DND-41 (cell line): ENCODE results near the gene ZNF750.

Experiments used
- ATAC-seq: fragments of 200-7000 bp; cut with Tn5 transposase; 3 replicates; pipeline ENCODE4 v1.9.1; 2021; ENCODE audit warnings: low read depth; ENCODE audit not compliant: insufficient read depth
- DNase-seq: peaks from one replicate; pipeline ENCODE4 v3.0.0-alpha.2; 2020
- H2AFZ ChIP-seq: 2 replicates; pipeline ENCODE4 v1.6.0; 2012; ENCODE audit warnings: low read depth, low read length
- H3K27ac ChIP-seq: 2 replicates; pipeline ENCODE4 v1.5.1; 2012; ENCODE audit warnings: low read length, inconsistent platforms
- H3K27me3 ChIP-seq: fragments of 200-600 bp; sonication (generic); 2 replicates; pipeline ENCODE4 v1.6.0; 2012; ENCODE audit warnings: low read length, mild to moderate bottlenecking, inconsistent platforms; ENCODE audit not compliant: insufficient read depth, poor library complexity
- H3K36me3 ChIP-seq: 2 replicates; pipeline ENCODE4 v1.5.1; 2012; ENCODE audit warnings: low read length, inconsistent platforms; ENCODE audit not compliant: insufficient read depth
- H3K4me1 ChIP-seq: 2 replicates; pipeline ENCODE4 v1.5.1; 2012; ENCODE audit warnings: mild to moderate bottlenecking, low read length; ENCODE audit not compliant: insufficient read depth
- H3K4me2 ChIP-seq: 2 replicates; pipeline ENCODE4 v1.6.0; 2012; ENCODE audit warnings: mild to moderate bottlenecking, moderate library complexity, low read length, inconsistent platforms; ENCODE audit not compliant: insufficient read depth
- H3K4me3 ChIP-seq, 2 experiments: fragments of 200-600 bp in 1 of 2; shearing (Covaris generic) in 1 of 2; 2 replicates each; pipeline ENCODE4 v1.5.1; 2012 to 2016; ENCODE audit warnings: inconsistent platforms in 2 of 2, low read length in 2 of 2, mild to moderate bottlenecking in 2 of 2, low read depth in 1 of 2, moderate library complexity in 1 of 2
- H3K79me2 ChIP-seq: 2 replicates; pipeline ENCODE4 v1.6.0; 2012; ENCODE audit warnings: low read length, inconsistent platforms; ENCODE audit not compliant: insufficient read depth
- H3K9ac ChIP-seq: 2 replicates; pipeline ENCODE4 v1.6.0; 2012; ENCODE audit warnings: low read depth, mild to moderate bottlenecking, inconsistent platforms, low read length, moderate library complexity
- H3K9me3 ChIP-seq: 2 replicates; pipeline ENCODE4 v1.5.1; 2012; ENCODE audit warnings: low read length, moderate library complexity, mild to moderate bottlenecking, inconsistent platforms; ENCODE audit not compliant: insufficient read depth, severe bottlenecking
- H4K20me1 ChIP-seq: 2 replicates; pipeline ENCODE4 v1.6.0; 2012; ENCODE audit warnings: low read length; ENCODE audit not compliant: insufficient read depth
- EZH2 ChIP-seq: IDR thresholded peaks from 3 replicates; pipeline ENCODE4 v1.6.1; 2012; ENCODE audit warnings: borderline replicate concordance, low read depth, mild to moderate bottlenecking, moderate library complexity, low read length, inconsistent platforms; ENCODE audit not compliant: severe bottlenecking
- TF ChIP-seq, protein P1 (sequence below): IDR thresholded peaks from 2 replicates; pipeline ENCODE4 v1.5.1; 2012; ENCODE audit warnings: borderline replicate concordance, low read length, moderate library complexity, mild to moderate bottlenecking; ENCODE audit not compliant: poor library complexity, severe bottlenecking; ENCODE audit errors: extremely low read depth

ZNF750 gene

DNA sequence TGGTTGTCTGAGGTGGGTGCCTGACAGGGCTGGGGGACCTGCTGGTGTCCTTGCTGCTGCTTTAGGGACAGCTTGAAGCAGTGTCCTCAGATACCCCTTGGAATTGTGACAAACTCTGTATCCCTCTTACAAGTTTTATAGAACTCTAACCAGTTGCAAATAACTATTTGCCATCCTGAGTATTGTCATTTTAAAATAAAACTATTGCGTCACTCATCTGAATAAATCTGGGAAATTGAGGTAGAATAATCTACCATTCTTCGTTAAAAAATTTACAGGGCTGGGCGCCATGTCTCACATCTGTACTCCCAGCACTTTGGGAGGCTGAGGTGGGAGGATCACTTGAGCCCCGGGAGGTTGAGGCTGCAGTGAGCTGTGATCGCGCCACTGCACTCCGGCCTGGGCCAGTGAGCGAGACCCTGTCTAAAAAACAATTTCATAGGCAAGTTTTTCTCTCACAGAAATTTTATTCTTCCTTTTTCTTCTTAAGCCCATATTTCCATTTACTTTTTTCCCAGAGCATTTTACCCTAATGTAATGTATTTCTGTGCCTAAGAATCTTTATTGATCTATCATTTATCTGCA is 14.2 kb downstream of the ZNF750 start:
- H3K36me3 ChIP-seq, result peaks cover 53% of the 10 kb centered on the region
- H3K4me1 ChIP-seq, result no peaks in the 10 kb centered on the region
- no peak for DNase-seq
- H2AFZ ChIP-seq, result no peak overlapping the region
- TF ChIP-seq EZH2, result no peak
- TF ChIP-seq, protein P1, sequence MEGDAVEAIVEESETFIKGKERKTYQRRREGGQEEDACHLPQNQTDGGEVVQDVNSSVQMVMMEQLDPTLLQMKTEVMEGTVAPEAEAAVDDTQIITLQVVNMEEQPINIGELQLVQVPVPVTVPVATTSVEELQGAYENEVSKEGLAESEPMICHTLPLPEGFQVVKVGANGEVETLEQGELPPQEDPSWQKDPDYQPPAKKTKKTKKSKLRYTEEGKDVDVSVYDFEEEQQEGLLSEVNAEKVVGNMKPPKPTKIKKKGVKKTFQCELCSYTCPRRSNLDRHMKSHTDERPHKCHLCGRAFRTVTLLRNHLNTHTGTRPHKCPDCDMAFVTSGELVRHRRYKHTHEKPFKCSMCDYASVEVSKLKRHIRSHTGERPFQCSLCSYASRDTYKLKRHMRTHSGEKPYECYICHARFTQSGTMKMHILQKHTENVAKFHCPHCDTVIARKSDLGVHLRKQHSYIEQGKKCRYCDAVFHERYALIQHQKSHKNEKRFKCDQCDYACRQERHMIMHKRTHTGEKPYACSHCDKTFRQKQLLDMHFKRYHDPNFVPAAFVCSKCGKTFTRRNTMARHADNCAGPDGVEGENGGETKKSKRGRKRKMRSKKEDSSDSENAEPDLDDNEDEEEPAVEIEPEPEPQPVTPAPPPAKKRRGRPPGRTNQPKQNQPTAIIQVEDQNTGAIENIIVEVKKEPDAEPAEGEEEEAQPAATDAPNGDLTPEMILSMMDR, result no peak
- H4K20me1 ChIP-seq, result peaks cover 4% of the 10 kb centered on the region; the same call in 1 of the 2 replicates
- no peak overlapping the region for H3K4me2 ChIP-seq
- H3K79me2 ChIP-seq, result peaks cover 20% of the 10 kb centered on the region
- H3K9me3 ChIP-seq, result no peaks in the 10 kb centered on the region
- no peak overlapping the region for H3K4me3 ChIP-seq
- no peak overlapping the region for H3K27ac ChIP-seq
- H3K27me3 ChIP-seq, result no peaks in the 10 kb centered on the region
- H3K9ac ChIP-seq, result no peak overlapping the region
- no peak for ATAC-seq

GRCh38 chr17:82823004-82823403 is 16.8 kb downstream of the ZNF750 start:
- Histone ChIP-seq H3K4me2 (no peak overlapping the region), H3K36me3 (peaks cover 60% of the 10 kb centered on the region), H3K4me3 (no peak overlapping the region), H3K27ac (no peak overlapping the region), H3K9me3 (peaks cover 13% of the 10 kb centered on the region), H2AFZ (no peak overlapping the region), H4K20me1 (no peaks in the 10 kb centered on the region; the same call in 1 of the 2 replicates), H3K27me3 (no peaks in the 10 kb centered on the region), H3K4me1 (no peaks in the 10 kb centered on the region), H3K79me2 (peaks cover 23% of the 10 kb centered on the region), H3K9ac (no peak overlapping the region)
- TF ChIP-seq, protein P1, result peak; percentile 26
- no peak for TF ChIP-seq EZH2
- no peak for DNase-seq
- ATAC-seq, result no peak

- no peak for ATAC-seq
- Histone ChIP-seq H3K9me3 (peaks cover 13% of the 10 kb centered on the region), H3K27me3 (no peaks in the 10 kb centered on the region), H3K9ac (no peak overlapping the region), H3K27ac (0 out of 2 replicates have a peak overlapping the region, but pooled peaks have one; percentile 31), H3K36me3 (peaks cover 60% of the 10 kb centered on the region), H3K79me2 (peaks cover 20% of the 10 kb centered on the region), H4K20me1 (no peaks in the 10 kb centered on the region), H2AFZ (no peak overlapping the region), H3K4me3 (no peak overlapping the region), H3K4me1 (no peaks in the 10 kb centered on the region), H3K4me2 (no peak overlapping the region)
- TF ChIP-seq EZH2, result no peak
- TF ChIP-seq, protein P1, result no peak
- no peak for DNase-seq
Measured at GRCh38 chr17:82822281-82822680, 17.5 kb downstream of the ZNF750 start.

GRCh38 chr17:82821554-82821953 is 18.3 kb downstream of the ZNF750 start:
- no peak overlapping the region for H3K9ac ChIP-seq
- no peaks in the 10 kb centered on the region for H3K4me1 ChIP-seq
- H4K20me1 ChIP-seq, result no peaks in the 10 kb centered on the region
- peaks cover 13% of the 10 kb centered on the region for H3K9me3 ChIP-seq
- H2AFZ ChIP-seq, result no peak overlapping the region
- peaks cover 63% of the 10 kb centered on the region for H3K36me3 ChIP-seq
- H3K27ac ChIP-seq, result peak overlapping the region; percentile 14; the same call in 1 of the 2 replicates
- H3K4me2 ChIP-seq, result no peak overlapping the region
- H3K79me2 ChIP-seq, result peaks cover 20% of the 10 kb centered on the region
- ATAC-seq, result no peak
- TF ChIP-seq, protein P1, result no peak
- no peak for TF ChIP-seq EZH2
- H3K4me3 ChIP-seq, result no peak overlapping the region
- H3K27me3 ChIP-seq, result no peaks in the 10 kb centered on the region
- DNase-seq, result no peak
